ENCODE measurements around the gene HS6ST3.

GRCh38 chr13:96091164-96092117, 1.5 kb downstream of the HS6ST3 start:
- TF ChIP-seq JUND (CRISPR knock-in tag; IDR thresholded peaks at IDR 0.05) (no peak), KDM4B (CRISPR knock-in tag; IDR thresholded peaks at IDR 0.05) (no peak), CTCF (CRISPR knock-in tag; IDR thresholded peaks at IDR 0.05) (no peak), KDM1A (CRISPR knock-in tag; IDR thresholded peaks at IDR 0.05) (no peak), SP2 (CRISPR knock-in tag; IDR thresholded peaks at IDR 0.05) (no peak), ZNF556 (CRISPR knock-in tag; IDR thresholded peaks at IDR 0.05; ENCODE audit: borderline replicate concordance) (no peak), MTA3 (CRISPR knock-in tag; IDR thresholded peaks at IDR 0.05) (no peak), ZNF512 (CRISPR knock-in tag; IDR thresholded peaks at IDR 0.05) (no peak), ZNF362 (CRISPR knock-in tag; IDR thresholded peaks at IDR 0.05; ENCODE audit: borderline replicate concordance) (no peak), CHD4 (IDR thresholded peaks at IDR 0.05; ENCODE audit: borderline replicate concordance, low read length) (no peak), POLR2A (IDR thresholded peaks at IDR 0.05; ENCODE audit: insufficient read depth in 1 of 2, low read depth in 2 of 2, low read length in 2 of 2) (no peak), IRF2 (CRISPR knock-in tag; IDR thresholded peaks at IDR 0.05) (no peak)
